HK-2 (cell line): ENCODE measurements around the gene NSG1.
"Not testable (repeated sequence)": the region's sequence is repeated elsewhere in the genome, so short reads cannot be mapped to it uniquely, and the experiment has no call there.

Experiments
- DNase-seq: peaks from one replicate; pipeline ENCODE4 v3.0.0-alpha.2; 2018; ENCODE audit not compliant: unreplicated experiment

The NSG1 gene

GRCh38 chr4:4416981-4417380, 30.1 kb downstream of the NSG1 start:
- no peak for DNase-seq

GRCh38 chr4:4417886-4418285, 31.0 kb downstream of the NSG1 start:
- no peak for DNase-seq

GRCh38 chr4:4418676-4419390, 31.9 kb downstream of the NSG1 start:
- DNase-seq, result no peak

GRCh38 chr4:4419896-4420295, 33.0 kb downstream of the NSG1 start:
- DNase-seq, result no peak

GRCh38 chr4:4420421-4420820, 33.5 kb downstream of the NSG1 start:
- DNase-seq, result no peak

GRCh38 chr4:4421356-4421755, 34.5 kb downstream of the NSG1 start:
- DNase-seq, result no peak

GRCh38 chr4:4422117-4422516, 35.2 kb downstream of the NSG1 start:
- DNase-seq, result not testable (repeated sequence)

GRCh38 chr4:4422856-4423499, 36.1 kb downstream of the NSG1 start:
- DNase-seq, result no peak

GRCh38 chr4:4423706-4424498, 37.0 kb downstream of the NSG1 start:
- DNase-seq, result no peak

- DNase-seq, result no peak
Observed at GRCh38 chr4:4424499-4425115, 37.7 kb downstream of the NSG1 start.

GRCh38 chr4:4425119-4425690, 38.3 kb downstream of the NSG1 start:
- no peak for DNase-seq

- no peak for DNase-seq
Observed at GRCh38 chr4:4425696-4426095, 38.8 kb downstream of the NSG1 start.

- DNase-seq, result no peak
Observed at GRCh38 chr4:4426511-4427120, 39.7 kb downstream of the NSG1 start.

- no peak for DNase-seq
Observed at GRCh38 chr4:4427121-4427870, 40.4 kb downstream of the NSG1 start.

- no peak for DNase-seq
Observed at GRCh38 chr4:4427886-4428285, 41.0 kb downstream of the NSG1 start.

- DNase-seq, result no peak
Observed at GRCh38 chr4:4428966-4429875, 42.3 kb downstream of the NSG1 start.

GRCh38 chr4:4430492-4431195, 43.7 kb downstream of the NSG1 start:
- DNase-seq, result peak; percentile 74

- DNase-seq, result no peak
Observed at GRCh38 chr4:4432341-4433125, 45.6 kb downstream of the NSG1 start.
